HL-60 (cell line): ENCODE data around the gene LRRIQ4.
A peak's percentile ranks its signal among the peaks of the same experiment; 100 is the strongest.

Source experiments
- DNase-seq, 2 experiments: peaks; one replicate each; pipeline ENCODE4 v3.0.0-alpha.2; 2010 to 2020; ENCODE audit warnings: low read depth in 1 of 2, low spot score in 1 of 2
- H3K27ac ChIP-seq: fragments of 250-450 bp; sonication (Bioruptor Pico); replicated peaks from 2 replicates; pipeline ENCODE4 v1.5.1; 2020; ENCODE audit warnings: mild to moderate bottlenecking, moderate library complexity
- H3K27me3 ChIP-seq: fragments of 250-450 bp; sonication (Bioruptor Pico); 2 replicates; pipeline ENCODE4 v1.5.1; 2021; ENCODE audit warnings: mild to moderate bottlenecking, moderate library complexity; ENCODE audit not compliant: insufficient read depth, poor library complexity, severe bottlenecking
- H3K4me3 ChIP-seq: replicated peaks from 2 replicates; pipeline ENCODE4 v1.5.1; 2011; ENCODE audit warnings: mild to moderate bottlenecking, control low read depth, low read length; ENCODE audit not compliant: insufficient read depth
- GABPA ChIP-seq: IDR thresholded peaks from 2 replicates; pipeline ENCODE4 v1.6.1; 2012; ENCODE audit warnings: low read depth
- POLR2AphosphoS5 ChIP-seq: IDR thresholded peaks from 2 replicates; pipeline ENCODE4 v1.6.1; 2012; ENCODE audit warnings: low read depth
- REST ChIP-seq: IDR thresholded peaks from 2 replicates; pipeline ENCODE4 v1.6.1; 2012; ENCODE audit warnings: low read depth; ENCODE audit not compliant: insufficient replicate concordance
- SPI1 ChIP-seq: IDR thresholded peaks from 2 replicates; pipeline ENCODE4 v1.6.1; 2012; ENCODE audit warnings: low read depth, mild to moderate bottlenecking, borderline replicate concordance
- TF ChIP-seq, protein P1 (sequence below): IDR thresholded peaks from one replicate; pipeline ENCODE4 v1.5.1; 2011; ENCODE audit warnings: low read length, control low read depth, inconsistent platforms; ENCODE audit not compliant: insufficient read depth

Gene LRRIQ4

GRCh38 chr3:169863458-169863899 lies 50.8 kb downstream of the LRRIQ4 start:
- Histone ChIP-seq H3K4me3 (no peak overlapping the region), H3K27me3 (no peaks in the 10 kb centered on the region), H3K27ac (no peak overlapping the region)
- no peak for TF ChIP-seq REST
- no peak for TF ChIP-seq GABPA
- peak; percentile 61; the same call in 1 of the 2 replicates for TF ChIP-seq SPI1
- TF ChIP-seq, protein P1, sequence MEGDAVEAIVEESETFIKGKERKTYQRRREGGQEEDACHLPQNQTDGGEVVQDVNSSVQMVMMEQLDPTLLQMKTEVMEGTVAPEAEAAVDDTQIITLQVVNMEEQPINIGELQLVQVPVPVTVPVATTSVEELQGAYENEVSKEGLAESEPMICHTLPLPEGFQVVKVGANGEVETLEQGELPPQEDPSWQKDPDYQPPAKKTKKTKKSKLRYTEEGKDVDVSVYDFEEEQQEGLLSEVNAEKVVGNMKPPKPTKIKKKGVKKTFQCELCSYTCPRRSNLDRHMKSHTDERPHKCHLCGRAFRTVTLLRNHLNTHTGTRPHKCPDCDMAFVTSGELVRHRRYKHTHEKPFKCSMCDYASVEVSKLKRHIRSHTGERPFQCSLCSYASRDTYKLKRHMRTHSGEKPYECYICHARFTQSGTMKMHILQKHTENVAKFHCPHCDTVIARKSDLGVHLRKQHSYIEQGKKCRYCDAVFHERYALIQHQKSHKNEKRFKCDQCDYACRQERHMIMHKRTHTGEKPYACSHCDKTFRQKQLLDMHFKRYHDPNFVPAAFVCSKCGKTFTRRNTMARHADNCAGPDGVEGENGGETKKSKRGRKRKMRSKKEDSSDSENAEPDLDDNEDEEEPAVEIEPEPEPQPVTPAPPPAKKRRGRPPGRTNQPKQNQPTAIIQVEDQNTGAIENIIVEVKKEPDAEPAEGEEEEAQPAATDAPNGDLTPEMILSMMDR, result peak; percentile 89
- peak; percentile 70 to 81 for DNase-seq

- no peaks in the 10 kb centered on the region for H3K27me3 ChIP-seq
- DNase-seq, result no peak
- TF ChIP-seq, protein P1, result no peak
- TF ChIP-seq REST (no peak), POLR2AphosphoS5 (no peak), GABPA (no peak), SPI1 (no peak)
- no peak overlapping the region for H3K4me3 ChIP-seq
- H3K27ac ChIP-seq, result no peak overlapping the region
Measured at GRCh38 chr3:169864270-169864669, 51.6 kb downstream of the LRRIQ4 start.

DNA sequence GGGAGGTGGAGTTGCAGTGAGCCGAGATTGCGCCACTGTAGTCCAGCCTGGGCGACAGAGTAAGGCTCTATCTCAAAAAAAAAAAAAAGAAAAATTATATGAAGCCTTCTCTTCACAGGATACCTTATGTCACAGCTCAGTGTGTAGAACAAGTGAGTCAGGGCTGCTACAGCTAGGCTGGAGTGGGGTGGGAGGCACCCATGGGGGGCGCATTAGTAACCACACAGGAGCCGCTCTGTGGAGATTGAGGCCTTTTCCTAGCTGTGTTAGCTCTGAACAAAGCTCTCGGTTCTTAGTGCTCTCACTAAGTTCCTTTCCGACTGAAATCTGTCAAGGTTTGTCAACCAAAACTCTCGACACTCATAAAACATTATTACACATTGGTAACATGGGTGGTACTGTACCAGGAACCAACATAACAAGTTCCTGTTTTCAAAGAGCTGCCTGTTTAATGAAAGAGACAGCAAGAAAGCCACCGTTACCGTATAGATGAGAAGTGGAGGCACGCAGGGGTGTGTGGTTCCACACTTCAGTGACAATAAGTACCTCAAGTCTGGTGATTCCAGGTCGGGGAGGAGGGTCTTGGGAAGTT lies 52.6 kb downstream of the LRRIQ4 start:
- DNase-seq, result peak in 1 of 2 experiments; percentile 63
- TF ChIP-seq REST, result no peak
- TF ChIP-seq POLR2AphosphoS5, result no peak
- TF ChIP-seq SPI1, result no peak; the same call in 1 of the 2 replicates
- TF ChIP-seq GABPA, result no peak
- H3K27ac ChIP-seq, result peak overlapping the region; percentile 49
- no peaks in the 10 kb centered on the region for H3K27me3 ChIP-seq
- no peak overlapping the region for H3K4me3 ChIP-seq
